Pancreas (tissue), 10 donors: ENCODE results near the gene INTS14. TPM values are rescaled to one million over a fixed set of nuclear protein-coding genes. Genes with fewer than 3 reads are reported as not detected.

ENCODE experiments used
- ATAC-seq, 4 donors: fragments of 200-7000 bp; cut with Tn5 transposase; one replicate each; pipeline versions ENCODE4 v1.8.0 to v1.9.1; 2020; ENCODE audit warnings: mild to moderate bottlenecking in 4 of 4, moderate library complexity in 4 of 4
- DNase-seq, 6 donors: peaks; one replicate each; pipeline ENCODE4 v3.0.0-alpha.2; 2020
- FAIRE-seq: peaks from 2 replicates; lab custom pipeline; 2012; peaks lifted over from hg19 to GRCh38; lab: Jason Lieb, UNC
- H3K27ac ChIP-seq, 4 donors: fragments of 200-600 bp; sonication (generic); 1 replicate in 3 of 4; 2 replicates in 1 of 4; pipeline versions ENCODE4 v1.5.0 to v1.8.0; 2020
- H3K27me3 ChIP-seq, 4 donors: fragments of 200-600 bp; one replicate each; pipeline ENCODE4 v1.8.0; 2021
- H3K36me3 ChIP-seq, 3 donors: fragments of 200-600 bp; sonication (generic) in 1 of 3; one replicate each; pipeline versions ENCODE4 v1.5.0 to v1.8.0; 2020 to 2021
- H3K4me1 ChIP-seq, 3 donors: fragments of 200-600 bp; one replicate each; pipeline ENCODE4 v1.8.0; 2021
- H3K4me3 ChIP-seq, 4 donors: fragments of 200-600 bp; sonication (generic) in 2 of 4; one replicate each; pipeline versions ENCODE4 v1.5.0 to v1.8.0; 2020 to 2021
- H3K9me3 ChIP-seq, 4 donors: fragments of 200-600 bp; one replicate each; pipeline ENCODE4 v1.8.0; 2021
- CTCF ChIP-seq, 4 donors: fragments of 200-600 bp; sonication (generic) in 3 of 4; IDR thresholded peaks; one replicate each; pipeline versions ENCODE4 v1.5.0 to v1.8.0; 2021; ENCODE audit warnings: antibody characterized with exemption in 4 of 4
- WGBS, 2 donors: extraction: QIAGEN DNeasy Blood & Tissue Kit; methylation state at CpG; one replicate each; pipeline ENCODE4 v1.1.7; 2013; 5-methylcytosine and 5-hydroxymethylcytosine counted together
- intact Hi-C, 3 donors: fragments of 100-400 bp; cut with DNase I; formaldehyde crosslinking; loops; one replicate each; pipeline versions ENCODE4 v1.11.1 to v1.14.2; 2022
- polyA plus RNA-seq, 2 donors: library from polyadenylated mRNA; stranded (reverse); fragments of 200-250 nt; gene quantifications; one replicate each; pipeline ENCODE4 v1.2.3, GENCODE V29; 2013
- total RNA-seq, 6 donors: library from RNA; stranded (reverse); fragmentation: NEBNext Ultra II Directional in 4 of 6; extraction: Animal tissue kit (Norgen Biotek cat#: 25700) in 4 of 6; gene quantifications; one replicate each; pipeline versions ENCODE4 v1.2.1 to v1.2.4, GENCODE V29; 2021 to 2023
- donor health status: healthy with polysubstance abuse.
- donor health status: DM: no; HTN: no; CAD: no; lungs with moderate emphysema.
- donor health status: DM: no; HTN: no; CAD: no.
- donor health status: control.
- donor health status: control.
- donor health status: Bipolar disorder and iron deficiency.
- donor health status: DM: yes; HTN: yes; CAD: no.
- donor health status: DM: no; HTN: no; CAD: no.
- donor health status: DM: no; HTN: no; CAD: no.
- donor health status: DM: yes; HTN: yes; CAD: no.

INTS14 gene
- total and polyA plus RNA-seq, 8 donors, result 11.0 to 25.0 (median 13.5) TPM

GRCh38 chr15:65587094-65587493, 23.8 kb downstream of the INTS14 start:
- peaks cover 0 to 9% (median 5%) of the 10 kb centered on the region in 3 donors for H3K36me3 ChIP-seq
- peaks cover 0 to 6% (median 0%) of the 10 kb centered on the region in 3 donors for H3K4me1 ChIP-seq
- H3K27ac ChIP-seq, result no peak overlapping the region
- intact Hi-C loops, result no loop called here
- 93 to 100% methylated on average over 1 of the region's 1 CpG for WGBS, 2 donors
- ATAC-seq (no peak), DNase-seq (no peak), FAIRE-seq (no peak)
- H3K4me3 ChIP-seq, result no peak overlapping the region
- H3K27me3 ChIP-seq, result no peaks in the 10 kb centered on the region
- no peaks in the 10 kb centered on the region for H3K9me3 ChIP-seq
- no peak for TF ChIP-seq CTCF (IDR thresholded peaks at IDR 0.05)

- TF ChIP-seq CTCF (IDR thresholded peaks at IDR 0.05), result no peak
- intact Hi-C loops, result no loop called here
- DNase-seq (no peak), FAIRE-seq (no peak), ATAC-seq (no peak)
- H3K4me1 ChIP-seq, result peaks cover 0 to 6% (median 0%) of the 10 kb centered on the region in 3 donors
- H3K27me3 ChIP-seq, result no peaks in the 10 kb centered on the region
- H3K27ac ChIP-seq, result peak overlapping the region in 1 of 4 donors; percentile 31
- no peaks in the 10 kb centered on the region for H3K9me3 ChIP-seq
- H3K4me3 ChIP-seq, result no peak overlapping the region
- peaks cover 0 to 26% (median 3%) of the 10 kb centered on the region in 3 donors for H3K36me3 ChIP-seq
Measured at GRCh38 chr15:65584241-65584640, 26.7 kb downstream of the INTS14 start.

GRCh38 chr15:65583701-65584100, 27.2 kb downstream of the INTS14 start:
- Histone ChIP-seq H3K36me3 (peaks cover 0 to 32% (median 6%) of the 10 kb centered on the region in 3 donors), H3K27me3 (no peaks in the 10 kb centered on the region), H3K27ac (peak overlapping the region in 1 of 4 donors; percentile 31), H3K4me3 (no peak overlapping the region), H3K9me3 (no peaks in the 10 kb centered on the region), H3K4me1 (peaks cover 0 to 6% (median 0%) of the 10 kb centered on the region in 3 donors)
- DNase-seq, result no peak
- no peak for TF ChIP-seq CTCF (IDR thresholded peaks at IDR 0.05)
- 50 to 73% methylated on average over 1 of the region's 1 CpG for WGBS, 2 donors
- no peak for FAIRE-seq
- intact Hi-C loops, result no loop called here
- no peak for ATAC-seq

- no peak for DNase-seq
- ATAC-seq, result no peak
- no peak for FAIRE-seq
- Histone ChIP-seq H3K9me3 (no peaks in the 10 kb centered on the region), H3K36me3 (peaks cover 0 to 32% (median 6%) of the 10 kb centered on the region in 3 donors), H3K27me3 (no peaks in the 10 kb centered on the region), H3K4me1 (peaks cover 0 to 6% (median 0%) of the 10 kb centered on the region in 3 donors), H3K27ac (no peak overlapping the region), H3K4me3 (no peak overlapping the region)
- TF ChIP-seq CTCF (IDR thresholded peaks at IDR 0.05), result no peak
- intact Hi-C loops, result no loop called here
Measured at GRCh38 chr15:65580287-65580686, 30.6 kb downstream of the INTS14 start.

GRCh38 chr15:65579762-65580161, 31.2 kb downstream of the INTS14 start:
- no peak overlapping the region for H3K4me3 ChIP-seq
- FAIRE-seq (no peak), DNase-seq (no peak), ATAC-seq (no peak)
- H3K36me3 ChIP-seq, result peaks cover 0 to 32% (median 6%) of the 10 kb centered on the region in 3 donors
- peaks cover 0 to 6% (median 0%) of the 10 kb centered on the region in 3 donors for H3K4me1 ChIP-seq
- H3K27me3 ChIP-seq, result no peaks in the 10 kb centered on the region
- no peak overlapping the region for H3K27ac ChIP-seq
- TF ChIP-seq CTCF (IDR thresholded peaks at IDR 0.05), result no peak
- 89 to 90% methylated on average over 3 of the region's 3 CpGs for WGBS, 2 donors
- intact Hi-C loops, result no loop called here
- H3K9me3 ChIP-seq, result no peaks in the 10 kb centered on the region
